K562 (cell line): ENCODE data around the gene KIF23. TPM values are rescaled to one million over a fixed set of nuclear protein-coding genes. Genes with fewer than 3 reads are reported as not detected.

ENCODE experiments used
- ATAC-seq: fragments of 200-7000 bp; cut with Tn5 transposase; 3 replicates; pipeline ENCODE4 v1.9.1; 2020; ENCODE audit warnings: moderate library complexity
- BruUV-seq: library from RNA; stranded (reverse); fragments of 400-500 nt; replicated peaks from 2 replicates; lab custom pipeline; 2021; lab: Mats Ljungman, UMichigan
- CTCF ChIA-PET: fragments of 300-600 bp; formaldehyde crosslinking; extraction: SDS; loops from one replicate; lab custom pipeline; 2021; ENCODE audit warnings: low intra/inter-chr PET ratio; lab: Yijun Ruan, JAX
- POLR2A ChIA-PET: fragments of 300-600, 350-650 bp; sonication (Branson Sonifier 250); formaldehyde crosslinking; extraction: SDS; loops from one replicate; lab custom pipeline; 2021; ENCODE audit warnings: antibody characterized with exemption, inconsistent platforms; lab: Yijun Ruan, JAX
- DNase-seq, 4 experiments: peaks; one replicate each; pipeline versions ENCODE4 v3.0.0 to v3.0.0-alpha.2; 2011 to 2018; ENCODE audit warnings: low spot score in 3 of 4, mixed read lengths in 3 of 4; ENCODE audit errors: extremely low read depth in 1 of 4
- FAIRE-seq: peaks from 2 replicates; lab custom pipeline; 2011; peaks lifted over from hg19 to GRCh38; lab: Jason Lieb, UNC
- H2AFZ ChIP-seq: 2 replicates; pipeline ENCODE4 v1.6.0; 2011; ENCODE audit warnings: low read depth, low read length, control low read depth, inconsistent platforms
- H3K27ac ChIP-seq: fragments of 200-600 bp; 3 replicates; pipeline ENCODE4 v1.8.0; 2011; ENCODE audit warnings: low read depth, mild to moderate bottlenecking, control low read depth, inconsistent platforms, low read length, moderate library complexity, mixed read lengths; ENCODE audit errors: extremely low read depth
- H3K27me3 ChIP-seq, 2 experiments: fragments of 300-600 bp in 1 of 2; 2 replicates in 1 of 2; 3 replicates in 1 of 2; pipeline versions ENCODE4 v1.6.0 to v1.8.0; 2011; ENCODE audit warnings: inconsistent platforms in 2 of 2, low read length in 2 of 2, mild to moderate bottlenecking in 1 of 2, mixed read lengths in 1 of 2, moderate library complexity in 1 of 2; ENCODE audit not compliant: control insufficient read depth in 2 of 2, insufficient read depth in 2 of 2
- H3K36me3 ChIP-seq: fragments of 300-600 bp; 3 replicates; pipeline ENCODE4 v1.8.0; 2011; ENCODE audit warnings: mild to moderate bottlenecking, low read length, inconsistent platforms; ENCODE audit not compliant: control insufficient read depth, insufficient read depth
- H3K4me1 ChIP-seq, 2 experiments: fragments of 200-600 bp in 1 of 2; replicated peaks in 1 of 2; 2 replicates in 1 of 2; 3 replicates in 1 of 2; pipeline versions ENCODE4 v1.5.1 to v1.8.0; 2011; ENCODE audit warnings: inconsistent platforms in 2 of 2, low read length in 2 of 2, mild to moderate bottlenecking in 1 of 2, mixed read lengths in 1 of 2, moderate library complexity in 1 of 2; ENCODE audit not compliant: control insufficient read depth in 2 of 2, insufficient read depth in 2 of 2
- H3K4me2 ChIP-seq: 2 replicates; pipeline ENCODE4 v1.6.1; 2011; ENCODE audit warnings: low read length, control low read depth, inconsistent platforms, mixed read lengths; ENCODE audit not compliant: insufficient read depth
- H3K4me3 ChIP-seq: fragments of 200-600 bp; sonication (generic), shearing (Covaris generic); 2 replicates; pipeline ENCODE4 v1.5.1; 2016; ENCODE audit warnings: control low read depth, inconsistent platforms
- H3K79me2 ChIP-seq: fragments of 200-600 bp; 3 replicates; pipeline ENCODE4 v1.8.0; 2011; ENCODE audit warnings: low read length, inconsistent platforms; ENCODE audit not compliant: control insufficient read depth, insufficient read depth
- H3K9ac ChIP-seq, 2 experiments: 2 replicates each; pipeline versions ENCODE4 v1.6.0 to v1.6.1; 2011; ENCODE audit warnings: low read depth in 2 of 2, low read length in 2 of 2, control low read depth in 1 of 2, inconsistent platforms in 1 of 2, mild to moderate bottlenecking in 1 of 2, mixed read lengths in 1 of 2; ENCODE audit not compliant: insufficient read depth in 1 of 2
- H3K9me1 ChIP-seq: one replicate; pipeline ENCODE4 v1.6.0; 2011; ENCODE audit warnings: inconsistent platforms, mild to moderate bottlenecking, low read length, moderate library complexity; ENCODE audit not compliant: control insufficient read depth, insufficient read depth
- H3K9me3 ChIP-seq: replicated peaks from 2 replicates; pipeline ENCODE4 v1.5.1; 2011; ENCODE audit warnings: low read depth, low read length, inconsistent platforms; ENCODE audit not compliant: control insufficient read depth, insufficient read depth
- H4K20me1 ChIP-seq: replicated peaks from 2 replicates; pipeline ENCODE4 v1.6.1; 2011; ENCODE audit warnings: low read length, inconsistent platforms, mixed read lengths; ENCODE audit not compliant: control insufficient read depth, insufficient read depth
- CBX1 ChIP-seq: sonication (generic); IDR thresholded peaks from 2 replicates; pipeline ENCODE4 v1.6.1; 2016; ENCODE audit warnings: antibody characterized with exemption, low read depth, mild to moderate bottlenecking
- CC2D1A ChIP-seq: fragments of 450-650 bp; IDR thresholded peaks from 2 replicates; pipeline ENCODE4 v1.6.1; 2017; ENCODE audit warnings: mild to moderate bottlenecking
- CUX1 ChIP-seq: fragments of 200-800 bp; sonication (Bioruptor generic); IDR thresholded peaks from 2 replicates; pipeline ENCODE4 v1.6.1; 2016; ENCODE audit warnings: missing genetic modification characterization, missing compliant biosample characterization
- DNMT1 ChIP-seq: fragments of 450-650 bp; IDR thresholded peaks from 2 replicates; pipeline ENCODE4 v1.6.1; 2016; ENCODE audit warnings: antibody characterized with exemption, mild to moderate bottlenecking
- HDAC8 ChIP-seq: fragments of 450-650 bp; IDR thresholded peaks from 2 replicates; pipeline ENCODE4 v1.6.1; 2016; ENCODE audit warnings: mild to moderate bottlenecking, missing genetic modification characterization, moderate library complexity, missing compliant biosample characterization
- HNRNPK ChIP-seq: fragments of 200-400 bp; formaldehyde crosslinking; IDR thresholded peaks from one replicate; pipeline ENCODE4 v1.6.1; 2018; ENCODE audit warnings: mild to moderate bottlenecking, low read depth, low read length; ENCODE audit not compliant: poor library complexity, severe bottlenecking
- MEIS2 ChIP-seq: fragments of 450-650 bp; IDR thresholded peaks from 2 replicates; pipeline ENCODE4 v1.6.1; 2014; ENCODE audit warnings: mild to moderate bottlenecking; ENCODE audit not compliant: partially characterized antibody
- NCOA1 ChIP-seq: fragments of 450-650 bp; IDR thresholded peaks from 2 replicates; pipeline ENCODE4 v1.6.1; 2016; ENCODE audit warnings: low read depth
- NCOA2 ChIP-seq, 2 experiments: fragments of 450-650 bp; IDR thresholded peaks; 2 replicates each; pipeline ENCODE4 v1.6.1; 2018; ENCODE audit warnings: mild to moderate bottlenecking in 2 of 2, moderate library complexity in 1 of 2; ENCODE audit not compliant: partially characterized antibody in 2 of 2
- NFE2L1 ChIP-seq: fragments of 450-650 bp; IDR thresholded peaks from 2 replicates; pipeline ENCODE4 v1.6.1; 2016; ENCODE audit warnings: missing genetic modification characterization, low read depth, mild to moderate bottlenecking, missing compliant biosample characterization, moderate library complexity, borderline replicate concordance
- NFIX ChIP-seq: fragments of 250-450 bp; sonication (Bioruptor Pico); IDR thresholded peaks from 2 replicates; pipeline ENCODE4 v1.4.0; 2020; ENCODE audit warnings: low read depth, mild to moderate bottlenecking, moderate library complexity
- NR3C1 ChIP-seq: sonication (generic); formaldehyde crosslinking; IDR thresholded peaks from 2 replicates; pipeline ENCODE4 v1.8.1; 2022; ENCODE audit warnings: missing genetic modification reagents
- POLR2A ChIP-seq: fragments of 450-650 bp; conservative IDR thresholded peaks from 2 replicates; pipeline ENCODE4 v1.6.1; 2016
- RBM34 ChIP-seq: fragments of 200-400 bp; formaldehyde crosslinking; IDR thresholded peaks from 2 replicates; pipeline ENCODE4 v1.6.1; 2018; ENCODE audit warnings: low read length, borderline replicate concordance; ENCODE audit not compliant: insufficient read depth
- ZNF134 ChIP-seq: fragments of 250-450 bp; sonication (Bioruptor Pico); conservative IDR thresholded peaks from 2 replicates; pipeline ENCODE4 v1.4.0; 2020
- ZNF253 ChIP-seq: fragments of 250-450 bp; sonication (Bioruptor Pico); conservative IDR thresholded peaks from 2 replicates; pipeline ENCODE4 v1.6.1; 2021; ENCODE audit warnings: mild to moderate bottlenecking
- ZNF444 ChIP-seq: fragments of 250-450 bp; sonication (Bioruptor Pico); IDR thresholded peaks from 2 replicates; pipeline ENCODE4 v1.4.0; 2020; ENCODE audit warnings: mild to moderate bottlenecking, moderate library complexity
- ZNF449 ChIP-seq: fragments of 250-450 bp; sonication (Bioruptor Pico); IDR thresholded peaks from 2 replicates; pipeline ENCODE4 v1.8.0; 2022; ENCODE audit warnings: moderate library complexity, mild to moderate bottlenecking, inconsistent platforms
- WGBS: fragments of 100-300 bp; shearing (Covaris generic); methylation state at CpG from one replicate; pipeline ENCODE4 v1.1.6; 2016; ENCODE audit warnings: low coverage, mixed read lengths; ENCODE audit not compliant: insufficient coverage; ENCODE audit errors: missing lambda C conversion rate; 5-methylcytosine and 5-hydroxymethylcytosine counted together
- in situ Hi-C: fragments of 300-500 bp; cut with MboI; formaldehyde crosslinking; loops from 4 replicates; pipeline ENCODE4 v1.15.0; 2018; ENCODE audit warnings: inconsistent platforms, mixed read lengths
- intact Hi-C: fragments of 100-400 bp; cut with micrococcal nuclease; formaldehyde crosslinking; loops from 2 replicates; pipeline ENCODE4 v1.14.2; 2022
- polyA plus RNA-seq, 8 experiments: library from polyadenylated mRNA; depleted of rRNA in 4 of 8; stranded (reverse) in 5 of 8; unstranded in 3 of 8; fragments of >200 nt; fragmentation: Nextera tagmentation in 2 of 8; fragmentation: Illumina TruSeq in 1 of 8; extraction: Ambion mirVana in 2 of 8; extraction: Trizol in 1 of 8; gene quantifications; 2 replicates each; pipeline versions ENCODE4 v1.2.1 to v1.2.3, GENCODE V29; 2011 to 2014; ENCODE audit warnings: inconsistent platforms in 1 of 8, missing spikeins in 1 of 8
- total RNA-seq, 7 experiments: library from RNA; depleted of rRNA in 6 of 7; stranded (reverse); fragments of >200 nt in 6 of 7; fragmentation: Illumina TruSeq in 2 of 7; extraction: Trizol in 2 of 7; gene quantifications; 2 replicates each; pipeline versions ENCODE4 v1.2.1 to v1.2.3, GENCODE V29; 2011 to 2021; ENCODE audit warnings: low replicate concordance in 1 of 7

KIF23 gene
- total and polyA plus RNA-seq, 9 of the 15 experiments (the other 6 are each of a cell fraction or from before 2014, with no cell fraction given): 29.4 to 58.2 (median 41.9) TPM

GRCh38 chr15:69490356-69491037 lies 76.3 kb downstream of the KIF23 start:
- Histone ChIP-seq H3K27me3 (peaks cover 0 to 3% of the 10 kb centered on the region in 2 experiments; a peak in 2 of 5 replicates), H4K20me1 (no peaks in the 10 kb centered on the region), H3K9ac (no peak overlapping the region), H3K27ac (no peak overlapping the region), H3K9me1 (no peaks in the 10 kb centered on the region), H3K36me3 (no peaks in the 10 kb centered on the region), H3K4me2 (no peak overlapping the region), H3K4me1 (no peaks in the 10 kb centered on the region), H3K9me3 (no peaks in the 10 kb centered on the region), H3K4me3 (no peak overlapping the region), H3K79me2 (no peaks in the 10 kb centered on the region), H2AFZ (no peak overlapping the region)
- ATAC-seq: no peak
- intact Hi-C loops: no loop called here
- in situ Hi-C loops: no loop called here
- BruUV-seq: no TSS peak
- 2% methylated on average over 11 of the region's 11 CpGs for WGBS
- no peak for FAIRE-seq
- CTCF ChIA-PET: no interaction called here
- POLR2A ChIA-PET: interaction anchor here (0.6 to 1.1 kb wide), 2 partner anchors 8 to 15 kb away, joined by 3 read pairs; no protein-coding TSS in a partner anchor
- DNase-seq: no peak
- TF ChIP-seq RBM34: no peak
- TF ChIP-seq ZNF444 (CRISPR knock-in tag): no peak
- TF ChIP-seq NFIX: no peak
- TF ChIP-seq ZNF134 (CRISPR knock-in tag): no peak
- no peak for TF ChIP-seq DNMT1
- TF ChIP-seq CUX1: no peak
- TF ChIP-seq HNRNPK: no peak
- no peak for TF ChIP-seq HDAC8 (tag)
- TF ChIP-seq ZNF449 (CRISPR knock-in tag): no peak
- no peak for TF ChIP-seq NCOA1
- TF ChIP-seq ZNF253 (CRISPR knock-in tag): no peak
- no peak for TF ChIP-seq NCOA2 (IDR thresholded peaks at IDR 0.05; ENCODE audit: partially characterized antibody in 2 of 2)
- TF ChIP-seq CC2D1A: no peak
- TF ChIP-seq MEIS2: no peak
- no peak for TF ChIP-seq POLR2A
- TF ChIP-seq NR3C1: no peak
- no peak for TF ChIP-seq CBX1
- TF ChIP-seq NFE2L1 (tag): no peak
